K562 (cell line): ENCODE measurements around the gene CEP162. TPM values are rescaled to one million over a fixed set of nuclear protein-coding genes. Genes with fewer than 3 reads are reported as not detected.

Source experiments
- CEBPG ChIP-seq, 3 experiments: fragments of 200-800 bp in 1 of 3; sonication (Bioruptor generic) in 1 of 3; sonication (generic) in 1 of 3; formaldehyde crosslinking in 1 of 3; IDR thresholded peaks in 2 of 3; conservative IDR thresholded peaks in 1 of 3; 2 replicates each; pipeline versions ENCODE4 v1.6.1 to v1.8.0; 2016 to 2022; ENCODE audit warnings: missing compliant biosample characterization in 2 of 3, missing genetic modification characterization in 2 of 3, mild to moderate bottlenecking in 1 of 3, missing genetic modification reagents in 1 of 3
- ELF1 ChIP-seq: fragments of 200-800 bp; sonication (Bioruptor generic); IDR thresholded peaks from 2 replicates; pipeline ENCODE4 v1.6.1; 2016; ENCODE audit warnings: missing genetic modification characterization, missing compliant biosample characterization
- LCOR ChIP-seq: sonication (generic); formaldehyde crosslinking; IDR thresholded peaks from 2 replicates; pipeline ENCODE4 v1.8.0; 2022; ENCODE audit warnings: mild to moderate bottlenecking, missing genetic modification reagents
- NKRF ChIP-seq: fragments of 450-650 bp; IDR thresholded peaks from 2 replicates; pipeline ENCODE4 v1.6.1; 2016; ENCODE audit warnings: borderline replicate concordance
- PHTF2 ChIP-seq: fragments of 250-450 bp; sonication (Bioruptor Pico); IDR thresholded peaks from 2 replicates; pipeline ENCODE4 v1.5.0; 2021; ENCODE audit warnings: mild to moderate bottlenecking
- RFX1 ChIP-seq: fragments of 450-650 bp; IDR thresholded peaks from 2 replicates; pipeline ENCODE4 v1.6.1; 2016; ENCODE audit warnings: mild to moderate bottlenecking, moderate library complexity
- SMC3 ChIP-seq: conservative IDR thresholded peaks from 2 replicates; pipeline ENCODE4 v1.6.1; 2011; ENCODE audit warnings: low read depth, low read length, improper control_type of control experiment; ENCODE audit not compliant: insufficient read depth
- ZBTB43 ChIP-seq: sonication (generic); formaldehyde crosslinking; IDR thresholded peaks from 2 replicates; pipeline ENCODE4 v1.8.0; 2023; ENCODE audit warnings: mild to moderate bottlenecking, missing genetic modification reagents
- ZC3H8 ChIP-seq: fragments of 450-650 bp; IDR thresholded peaks from 2 replicates; pipeline ENCODE4 v1.6.1; 2017
- ZNF449 ChIP-seq: fragments of 250-450 bp; sonication (Bioruptor Pico); IDR thresholded peaks from 2 replicates; pipeline ENCODE4 v1.8.0; 2022; ENCODE audit warnings: moderate library complexity, mild to moderate bottlenecking, inconsistent platforms
- ZNF589 ChIP-seq: fragments of 200-800 bp; sonication (Bioruptor generic); IDR thresholded peaks from 2 replicates; pipeline ENCODE4 v1.6.1; 2016; ENCODE audit warnings: low read depth, missing genetic modification characterization, missing compliant biosample characterization
- polyA plus RNA-seq, 8 experiments: library from polyadenylated mRNA; depleted of rRNA in 4 of 8; stranded (reverse) in 5 of 8; unstranded in 3 of 8; fragments of >200 nt; fragmentation: Nextera tagmentation in 2 of 8; fragmentation: Illumina TruSeq in 1 of 8; extraction: Ambion mirVana in 2 of 8; extraction: Trizol in 1 of 8; gene quantifications; 2 replicates each; pipeline versions ENCODE4 v1.2.1 to v1.2.3, GENCODE V29; 2011 to 2014; ENCODE audit warnings: inconsistent platforms in 1 of 8, missing spikeins in 1 of 8
- total RNA-seq, 7 experiments: library from RNA; depleted of rRNA in 6 of 7; stranded (reverse); fragments of >200 nt in 6 of 7; fragmentation: Illumina TruSeq in 2 of 7; extraction: Trizol in 2 of 7; gene quantifications; 2 replicates each; pipeline versions ENCODE4 v1.2.1 to v1.2.3, GENCODE V29; 2011 to 2021; ENCODE audit warnings: low replicate concordance in 1 of 7

The CEP162 gene
- total and polyA plus RNA-seq, 9 of the 15 experiments (the other 6 are each of a cell fraction or from before 2014, with no cell fraction given) = 3.9 to 8.6 (median 6.7) TPM

- TF ChIP-seq CEBPG (CRISPR knock-in tag; IDR thresholded peaks at IDR 0.05) = peak; percentile 87
- peak; percentile 61 to 93 for TF ChIP-seq CEBPG (tag; conservative IDR thresholded peaks at IDR 0.05 in 1 of 2, IDR thresholded peaks at IDR 0.05 in 1 of 2)
- TF ChIP-seq ZNF589 (CRISPR knock-in tag) = peak; percentile 61; the same call in 1 of the 2 replicates
- peak; percentile 97 for TF ChIP-seq RFX1
- peak; percentile 98 for TF ChIP-seq NKRF
- TF ChIP-seq ZC3H8 = no peak
- TF ChIP-seq SMC3 = peak; percentile 36; the same call in 1 of the 2 replicates
- TF ChIP-seq LCOR (CRISPR knock-in tag) = peak; percentile 66; the same call in 1 of the 2 replicates
- TF ChIP-seq ZBTB43 = no peak
- TF ChIP-seq ZNF449 (CRISPR knock-in tag) = no peak
- TF ChIP-seq PHTF2 (CRISPR knock-in tag) = no peak
- peak; percentile 96 for TF ChIP-seq ELF1 (tag)
These were observed at the start of gene CEP162 (continued) for GRCh38 chr6:84227434-84228197.
